ENCODE data around the gene SPNS3. TPM values are rescaled to one million over a fixed set of nuclear protein-coding genes. Genes with fewer than 3 reads are reported as not detected.

SPNS3 gene
- total RNA-seq, 1 experiment from 2014 or later = 0.64 TPM

Other genes with a start within 250 kb of the SPNS3 start
- gene ANKFY1, start 170.0 kb upstream of the SPNS3 start, total RNA-seq (2014; rRNA removed; shearing (Covaris generic)) = 15.2 and 16.1 TPM in 2 replicates
- 59.7 and 80.2 TPM in 2 replicates for gene UBE2G1, start 67.3 kb upstream of the SPNS3 start, total RNA-seq (2014; rRNA removed; shearing (Covaris generic))
- 0.27 and 0.33 TPM in 2 replicates for gene SPNS2, start 64.9 kb downstream of the SPNS3 start, total RNA-seq (2014; rRNA removed; shearing (Covaris generic))
- gene MYBBP1A, start 121.4 kb downstream of the SPNS3 start, total RNA-seq (2014; rRNA removed; shearing (Covaris generic)) = 117 and 129 TPM in 2 replicates
- gene GGT6, start 126.6 kb downstream of the SPNS3 start, total RNA-seq (2014; rRNA removed; shearing (Covaris generic)) = not detected in 2 replicates
- not detected in 2 replicates for gene SMTNL2, start 150.6 kb downstream of the SPNS3 start, total RNA-seq (2014; rRNA removed; shearing (Covaris generic))
- not detected in 2 replicates for gene ALOX15, start 207.7 kb downstream of the SPNS3 start, total RNA-seq (2014; rRNA removed; shearing (Covaris generic))